ENCODE results near the gene BCAP31.
"Not testable (repeated sequence)": the region's sequence is repeated elsewhere in the genome, so short reads cannot be mapped to it uniquely, and the experiment has no call there.

DNA sequence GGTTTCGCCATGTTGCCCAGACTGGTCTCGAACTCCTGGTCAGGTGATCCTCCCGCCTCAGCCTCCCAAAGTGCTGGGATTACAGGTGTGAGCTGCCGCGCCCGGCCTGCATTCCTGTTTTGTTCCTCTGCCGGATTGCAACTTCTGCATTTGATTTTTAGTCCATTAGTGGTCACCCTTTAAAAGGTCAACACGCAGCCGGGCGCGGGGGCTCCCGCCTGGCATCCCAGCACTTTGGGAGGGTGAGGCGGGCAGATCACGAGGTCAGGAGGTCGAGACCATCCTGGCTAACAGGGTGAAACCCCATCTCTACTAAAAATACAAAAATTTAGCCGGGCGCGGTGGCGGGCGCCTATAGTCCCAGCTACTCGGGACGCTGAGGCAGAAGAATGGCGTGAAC lies 5.9 kb upstream of the BCAP31 start:
- not testable (repeated sequence) for TF ChIP-seq CTCF, POLR2A (IDR thresholded peaks at IDR 0.05)

All from adrenal gland (tissue), 5 donors.